ENCODE results near the gene TRHDE.
A peak's percentile ranks its signal among the peaks of the same experiment; 100 is the strongest.

The TRHDE gene

DNA sequence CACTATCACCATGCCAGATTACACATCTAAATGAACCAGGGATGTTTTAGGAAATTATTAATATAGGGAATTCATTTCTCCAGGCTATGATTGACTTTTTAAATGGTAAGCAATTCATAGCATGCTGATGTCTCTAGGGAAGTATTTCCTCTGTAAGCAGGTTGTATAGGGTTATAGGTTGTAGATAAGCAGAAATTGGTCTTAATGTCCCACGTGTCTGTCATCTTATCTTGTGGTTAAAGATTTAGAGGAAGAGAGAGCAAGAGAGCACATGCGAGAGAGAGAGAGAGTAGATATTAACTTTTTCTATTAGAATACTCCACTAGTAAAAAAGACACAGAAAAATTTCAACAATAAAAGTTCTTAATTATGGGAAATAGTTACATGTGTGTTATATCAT lies 32.6 kb downstream of the TRHDE start:
- no peak for DNase-seq (ENCODE audit: low read depth)
- H3K4me3 ChIP-seq (ENCODE audit: low read depth, low read length), result no peak overlapping the region
- TF ChIP-seq, protein P1, sequence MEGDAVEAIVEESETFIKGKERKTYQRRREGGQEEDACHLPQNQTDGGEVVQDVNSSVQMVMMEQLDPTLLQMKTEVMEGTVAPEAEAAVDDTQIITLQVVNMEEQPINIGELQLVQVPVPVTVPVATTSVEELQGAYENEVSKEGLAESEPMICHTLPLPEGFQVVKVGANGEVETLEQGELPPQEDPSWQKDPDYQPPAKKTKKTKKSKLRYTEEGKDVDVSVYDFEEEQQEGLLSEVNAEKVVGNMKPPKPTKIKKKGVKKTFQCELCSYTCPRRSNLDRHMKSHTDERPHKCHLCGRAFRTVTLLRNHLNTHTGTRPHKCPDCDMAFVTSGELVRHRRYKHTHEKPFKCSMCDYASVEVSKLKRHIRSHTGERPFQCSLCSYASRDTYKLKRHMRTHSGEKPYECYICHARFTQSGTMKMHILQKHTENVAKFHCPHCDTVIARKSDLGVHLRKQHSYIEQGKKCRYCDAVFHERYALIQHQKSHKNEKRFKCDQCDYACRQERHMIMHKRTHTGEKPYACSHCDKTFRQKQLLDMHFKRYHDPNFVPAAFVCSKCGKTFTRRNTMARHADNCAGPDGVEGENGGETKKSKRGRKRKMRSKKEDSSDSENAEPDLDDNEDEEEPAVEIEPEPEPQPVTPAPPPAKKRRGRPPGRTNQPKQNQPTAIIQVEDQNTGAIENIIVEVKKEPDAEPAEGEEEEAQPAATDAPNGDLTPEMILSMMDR (conservative IDR thresholded peaks at IDR 0.05; ENCODE audit: low read depth, low read length), result no peak

DNA sequence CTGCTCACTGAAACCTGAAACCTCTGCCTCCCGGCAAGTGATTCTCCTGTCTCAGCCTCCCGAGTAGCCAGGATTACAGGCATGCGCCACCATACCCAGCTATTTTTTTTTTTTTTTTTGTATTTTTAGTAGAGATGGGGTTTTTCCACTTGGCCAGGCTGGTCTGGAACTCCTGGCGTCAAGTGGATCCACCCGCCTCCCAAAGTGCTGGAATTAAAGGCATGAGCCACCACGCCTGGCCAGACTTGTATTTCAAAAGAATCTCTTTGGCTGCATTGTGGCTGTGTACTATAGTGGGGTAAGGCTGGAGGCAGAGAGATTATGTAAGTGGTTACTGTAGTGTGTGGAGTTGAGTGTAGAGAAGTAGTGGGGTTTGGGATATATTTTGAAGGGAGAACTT lies 35.1 kb downstream of the TRHDE start:
- TF ChIP-seq, protein P1 (conservative IDR thresholded peaks at IDR 0.05; ENCODE audit: low read depth, low read length), result no peak
- H3K4me3 ChIP-seq (ENCODE audit: low read depth, low read length), result no peak overlapping the region
- no peak for DNase-seq (ENCODE audit: low read depth)

DNA sequence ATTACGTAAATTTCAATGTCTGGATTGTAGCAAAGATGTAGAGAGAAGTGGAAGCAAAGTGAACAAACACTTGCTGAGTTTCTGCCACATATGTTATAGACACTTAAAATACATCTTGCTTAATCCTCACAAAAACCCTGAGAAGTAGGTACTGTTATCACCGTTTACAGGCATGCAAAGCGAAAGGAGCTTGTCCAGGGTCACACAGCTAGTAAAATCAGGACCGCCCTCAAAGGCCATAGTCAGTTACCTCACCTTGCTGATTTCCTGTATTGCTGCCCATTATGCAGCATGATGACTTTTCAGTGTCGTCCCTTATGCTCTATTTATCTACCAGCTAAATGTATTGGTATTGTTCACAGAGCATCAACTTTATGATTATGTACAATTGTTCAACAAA lies 39.8 kb downstream of the TRHDE start:
- TF ChIP-seq, protein P1 (conservative IDR thresholded peaks at IDR 0.05; ENCODE audit: low read depth, low read length), result no peak
- no peak for DNase-seq (ENCODE audit: low read depth)

DNA sequence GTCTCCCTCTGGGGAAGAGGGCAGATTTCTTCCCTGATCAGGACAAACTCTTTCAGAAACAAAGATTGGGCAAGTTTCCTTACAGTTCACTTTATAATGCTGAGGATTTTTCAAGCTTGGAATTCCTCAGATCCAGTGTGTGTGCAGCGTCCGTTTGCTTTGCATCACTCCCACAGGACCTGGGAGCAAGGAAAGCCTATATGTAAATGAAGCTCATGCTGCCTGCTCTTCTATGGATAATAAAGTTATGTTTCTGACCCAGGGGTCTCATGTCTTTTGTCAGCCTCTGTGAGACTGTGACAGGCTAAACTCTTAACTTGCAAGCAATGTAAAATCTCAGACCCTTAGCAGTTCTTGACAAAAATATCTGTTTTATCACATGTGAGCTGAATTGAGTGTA lies 41.6 kb downstream of the TRHDE start:
- peak; percentile 29 for DNase-seq (ENCODE audit: low read depth)
- no peak overlapping the region for H3K4me3 ChIP-seq (ENCODE audit: low read depth, low read length)
- TF ChIP-seq, protein P1 (conservative IDR thresholded peaks at IDR 0.05; ENCODE audit: low read depth, low read length), result no peak

More for the DNA sequence above, 39.8 kb downstream of the TRHDE start:
- H3K4me3 ChIP-seq (ENCODE audit: low read depth, low read length), result no peak overlapping the region

- TF ChIP-seq, protein P1 (conservative IDR thresholded peaks at IDR 0.05; ENCODE audit: low read depth, low read length), result no peak
- H3K4me3 ChIP-seq (ENCODE audit: low read depth, low read length), result no peak overlapping the region
- no peak for DNase-seq (ENCODE audit: low read depth)
Measured at GRCh38 chr12:72315858-72316257, 43.7 kb downstream of the TRHDE start.

DNA sequence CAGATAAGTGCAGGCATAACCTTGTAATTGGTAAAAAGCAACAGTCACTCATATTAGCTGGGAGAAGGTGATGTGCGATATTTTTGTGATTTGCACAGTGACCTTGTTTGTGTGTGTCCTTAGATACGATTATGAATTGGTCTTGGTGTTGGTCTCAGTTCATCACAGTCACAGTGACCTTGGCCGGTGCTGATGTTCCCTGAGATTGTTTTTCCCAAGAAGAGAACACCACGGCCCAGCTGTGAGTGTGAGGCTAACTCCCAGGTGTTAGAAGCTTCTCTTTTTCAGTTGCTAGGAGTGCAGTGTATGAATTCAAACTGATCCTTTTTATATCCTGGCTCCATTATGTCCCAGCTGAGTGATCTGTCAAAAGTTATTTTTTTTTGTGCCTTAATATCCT lies 46.2 kb downstream of the TRHDE start:
- H3K4me3 ChIP-seq (ENCODE audit: low read depth, low read length), result no peak overlapping the region
- no peak for DNase-seq (ENCODE audit: low read depth)
- TF ChIP-seq, protein P1 (conservative IDR thresholded peaks at IDR 0.05; ENCODE audit: low read depth, low read length), result no peak

DNA sequence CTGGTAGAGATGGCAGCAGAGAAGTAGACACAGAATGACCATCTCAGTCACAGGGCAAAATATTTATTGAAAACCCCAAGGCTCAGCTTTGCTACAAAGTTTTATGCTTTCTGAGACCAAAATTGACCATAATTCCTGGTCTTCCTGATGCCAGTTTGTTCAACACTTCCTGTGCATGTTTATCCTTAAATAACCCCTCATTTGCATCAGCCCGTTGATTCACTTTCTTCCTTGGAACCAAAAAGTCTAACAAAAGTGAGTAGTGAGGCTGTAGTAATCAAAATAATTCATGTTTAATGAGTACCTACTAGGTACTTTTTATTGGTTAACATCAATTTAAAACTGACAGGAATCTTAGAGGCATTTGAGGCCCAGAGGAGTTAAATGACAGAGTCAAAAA lies 51.7 kb downstream of the TRHDE start:
- no peak overlapping the region for H3K4me3 ChIP-seq (ENCODE audit: low read depth, low read length)
- TF ChIP-seq, protein P1 (conservative IDR thresholded peaks at IDR 0.05; ENCODE audit: low read depth, low read length), result no peak
- DNase-seq (ENCODE audit: low read depth), result peak; percentile 35

All from choroid plexus epithelial cell (primary cell).